HepG2 (cell line): ENCODE measurements around the gene AGAP3. TPM values are rescaled to one million over a fixed set of nuclear protein-coding genes. Genes with fewer than 3 reads are reported as not detected.

Source experiments
- ARNTL ChIP-seq: sonication (generic); formaldehyde crosslinking; IDR thresholded peaks from 2 replicates; pipeline ENCODE4 v1.4.0; 2020; ENCODE audit warnings: mild to moderate bottlenecking, missing genetic modification reagents
- CBX5 ChIP-seq: sonication (generic); formaldehyde crosslinking; IDR thresholded peaks from 2 replicates; pipeline ENCODE4 v1.4.0; 2020; ENCODE audit warnings: missing genetic modification reagents, borderline replicate concordance
- CENPX ChIP-seq: sonication (generic); formaldehyde crosslinking; IDR thresholded peaks from 2 replicates; pipeline ENCODE4 v1.9.0; 2021; ENCODE audit warnings: mild to moderate bottlenecking, missing genetic modification reagents, moderate library complexity
- EZH2 ChIP-seq: conservative IDR thresholded peaks from 2 replicates; pipeline ENCODE4 v1.6.1; 2012; ENCODE audit warnings: mild to moderate bottlenecking, low read depth, low read length, moderate library complexity
- HOXA3 ChIP-seq: sonication (generic); formaldehyde crosslinking; IDR thresholded peaks from 2 replicates; pipeline ENCODE4 v1.5.0; 2020; ENCODE audit warnings: missing genetic modification reagents
- MAX ChIP-seq: IDR thresholded peaks from 2 replicates; pipeline ENCODE4 v1.6.1; 2012; ENCODE audit warnings: inconsistent platforms
- MLXIP ChIP-seq: sonication (generic); formaldehyde crosslinking; IDR thresholded peaks from 2 replicates; pipeline ENCODE4 v1.9.0; 2021; ENCODE audit warnings: missing genetic modification reagents, borderline replicate concordance
- PLSCR1 ChIP-seq: sonication (generic); formaldehyde crosslinking; IDR thresholded peaks from 2 replicates; pipeline ENCODE4 v1.5.0; 2020; ENCODE audit warnings: missing genetic modification reagents, mild to moderate bottlenecking, borderline replicate concordance
- PTBP1 ChIP-seq: fragments of 200-400 bp; formaldehyde crosslinking; IDR thresholded peaks from 2 replicates; pipeline ENCODE4 v1.6.1; 2018; ENCODE audit warnings: low read length, low read depth; ENCODE audit not compliant: poor library complexity, severe bottlenecking
- SNRNP70 ChIP-seq: fragments of 200-400 bp; formaldehyde crosslinking; IDR thresholded peaks from 2 replicates; pipeline ENCODE4 v1.6.1; 2017; ENCODE audit warnings: mild to moderate bottlenecking, low read depth, low read length, moderate library complexity
- SOX6 ChIP-seq, 2 experiments: fragments of 450-650 bp in 1 of 2; sonication (generic) in 1 of 2; formaldehyde crosslinking in 1 of 2; IDR thresholded peaks; 2 replicates each; pipeline versions ENCODE4 v1.4.0 to v1.6.1; 2017 to 2020; ENCODE audit warnings: antibody characterized with exemption in 1 of 2, mild to moderate bottlenecking in 1 of 2, missing genetic modification reagents in 1 of 2
- ZHX2 ChIP-seq, 2 experiments: sonication (generic) in 1 of 2; formaldehyde crosslinking in 1 of 2; IDR thresholded peaks; 2 replicates each; pipeline versions ENCODE4 v1.6.1 to v1.9.0; 2014 to 2022; ENCODE audit warnings: antibody characterized with exemption in 1 of 2, borderline replicate concordance in 1 of 2, inconsistent platforms in 1 of 2, low read depth in 1 of 2, missing genetic modification reagents in 1 of 2
- ZNF784 ChIP-seq: sonication (generic); formaldehyde crosslinking; IDR thresholded peaks from 2 replicates; pipeline ENCODE4 v1.5.1; 2020; ENCODE audit warnings: missing genetic modification reagents, mild to moderate bottlenecking, borderline replicate concordance
- ZNF800 ChIP-seq: sonication (generic); formaldehyde crosslinking; IDR thresholded peaks from 2 replicates; pipeline ENCODE4 v1.4.0; 2020; ENCODE audit warnings: missing genetic modification reagents
- polyA plus RNA-seq, 8 experiments: library from polyadenylated mRNA; depleted of rRNA in 3 of 8; stranded (reverse) in 7 of 8; unstranded in 1 of 8; fragments of >200 nt; fragmentation: Illumina TruSeq in 4 of 8; extraction: Trizol in 4 of 8; gene quantifications; 2 replicates each; pipeline versions ENCODE4 v1.2.1 to v1.2.3, GENCODE V29; 2011 to 2016; ENCODE audit warnings: low read depth in 4 of 8, missing spikeins in 1 of 8, mixed read lengths in 1 of 8; ENCODE audit not compliant: insufficient read depth in 1 of 8
- total RNA-seq, 5 experiments: library from RNA; depleted of rRNA; stranded (reverse); fragments of >200 nt; fragmentation: Illumina TruSeq; extraction: Trizol; gene quantifications; 2 replicates each; pipeline ENCODE4 v1.2.3, GENCODE V29; 2016; ENCODE audit warnings: low read depth in 1 of 5

Gene AGAP3
- total and polyA plus RNA-seq, 2 of the 13 experiments (the other 11 are each of a cell fraction or from before 2014, with no cell fraction given), result 31.3 to 61.4 TPM

GRCh38 chr7:151083071-151083823, 3.0 kb upstream of the AGAP3 start, which contains the start of gene TMUB1 (continued):
- TF ChIP-seq MLXIP (CRISPR knock-in tag) (no peak), CENPX (no peak), SNRNP70 (no peak), ZNF800 (no peak), PTBP1 (no peak), PLSCR1 (CRISPR knock-in tag) (no peak), ZNF784 (CRISPR knock-in tag) (no peak), SOX6 (IDR thresholded peaks at IDR 0.05) (no peak), SOX6 (CRISPR knock-in tag; IDR thresholded peaks at IDR 0.05) (no peak), HOXA3 (CRISPR knock-in tag) (peak; percentile 63), EZH2 (no peak), ARNTL (CRISPR knock-in tag) (peak; percentile 71; the same call in 1 of the 2 replicates), CBX5 (no peak), ZHX2 (IDR thresholded peaks at IDR 0.05; ENCODE audit: low read depth) (no peak), ZHX2 (CRISPR knock-in tag; IDR thresholded peaks at IDR 0.05; ENCODE audit: borderline replicate concordance) (no peak), MAX (no peak)
